K562 (cell line): Measurements from ENCODE around the gene IKBKE. TPM values are rescaled to one million over a fixed set of nuclear protein-coding genes. Genes with fewer than 3 reads are reported as not detected.

Experiments
- CHD7 ChIP-seq: fragments of 200-600 bp; sonication (generic); IDR thresholded peaks from one replicate; pipeline ENCODE4 v1.6.1; 2012; ENCODE audit warnings: mild to moderate bottlenecking, low read depth, low read length, inconsistent platforms
- FOXO4 ChIP-seq: fragments of 450-650 bp; formaldehyde crosslinking; IDR thresholded peaks from 2 replicates; pipeline ENCODE4 v1.4.0; 2020; ENCODE audit warnings: mild to moderate bottlenecking, moderate library complexity
- HINFP ChIP-seq: fragments of 450-650 bp; conservative IDR thresholded peaks from 2 replicates; pipeline ENCODE4 v1.6.1; 2016; ENCODE audit warnings: missing genetic modification characterization, low read depth, mild to moderate bottlenecking, control low read depth, missing compliant biosample characterization
- NR2C2 ChIP-seq, 2 experiments: fragments of 200-800 bp in 1 of 2; sonication (Bioruptor generic) in 1 of 2; sonication (generic) in 1 of 2; formaldehyde crosslinking in 1 of 2; IDR thresholded peaks; 2 replicates each; pipeline versions ENCODE4 v1.6.1 to v1.8.0; 2016 to 2022; ENCODE audit warnings: mild to moderate bottlenecking in 1 of 2, missing compliant biosample characterization in 1 of 2, missing genetic modification characterization in 1 of 2, missing genetic modification reagents in 1 of 2
- SIN3B ChIP-seq: fragments of 450-650 bp; IDR thresholded peaks from 2 replicates; pipeline ENCODE4 v1.6.1; 2017; ENCODE audit warnings: low read depth, mild to moderate bottlenecking, moderate library complexity
- TOE1 ChIP-seq, 2 experiments: fragments of 450-650 bp in 1 of 2; sonication (generic) in 1 of 2; formaldehyde crosslinking in 1 of 2; IDR thresholded peaks; 2 replicates each; pipeline versions ENCODE4 v1.7.1 to v1.8.0; 2016 to 2022; ENCODE audit warnings: borderline replicate concordance in 2 of 2, mild to moderate bottlenecking in 2 of 2, antibody characterized with exemption in 1 of 2, inconsistent platforms in 1 of 2, low read depth in 1 of 2, missing genetic modification reagents in 1 of 2, moderate library complexity in 1 of 2
- USF2 ChIP-seq: sonication (generic); formaldehyde crosslinking; IDR thresholded peaks from 2 replicates; pipeline ENCODE4 v1.5.0; 2020; ENCODE audit warnings: missing genetic modification reagents
- polyA plus RNA-seq, 8 experiments: library from polyadenylated mRNA; depleted of rRNA in 4 of 8; stranded (reverse) in 5 of 8; unstranded in 3 of 8; fragments of >200 nt; fragmentation: Nextera tagmentation in 2 of 8; fragmentation: Illumina TruSeq in 1 of 8; extraction: Ambion mirVana in 2 of 8; extraction: Trizol in 1 of 8; gene quantifications; 2 replicates each; pipeline versions ENCODE4 v1.2.1 to v1.2.3, GENCODE V29; 2011 to 2014; ENCODE audit warnings: inconsistent platforms in 1 of 8, missing spikeins in 1 of 8
- total RNA-seq, 7 experiments: library from RNA; depleted of rRNA in 6 of 7; stranded (reverse); fragments of >200 nt in 6 of 7; fragmentation: Illumina TruSeq in 2 of 7; extraction: Trizol in 2 of 7; gene quantifications; 2 replicates each; pipeline versions ENCODE4 v1.2.1 to v1.2.3, GENCODE V29; 2011 to 2021; ENCODE audit warnings: low replicate concordance in 1 of 7

Gene IKBKE
- total and polyA plus RNA-seq, 9 of the 15 experiments (the other 6 are each of a cell fraction or from before 2014, with no cell fraction given) = 2.3 to 9.0 (median 4.8) TPM

GRCh38 chr1:206469933-206470691, at the start of gene IKBKE (continued):
- no peak for TF ChIP-seq CHD7
- TF ChIP-seq SIN3B = no peak
- TF ChIP-seq NR2C2 (CRISPR knock-in tag; IDR thresholded peaks at IDR 0.05) = no peak
- no peak for TF ChIP-seq NR2C2 (tag; IDR thresholded peaks at IDR 0.05)
- TF ChIP-seq USF2 (CRISPR knock-in tag) = no peak
- no peak for TF ChIP-seq FOXO4
- TF ChIP-seq TOE1 (IDR thresholded peaks at IDR 0.05; ENCODE audit: borderline replicate concordance) = peak; percentile 56; the same call in 1 of the 2 replicates
- no peak; the same call in 1 of the 2 replicates for TF ChIP-seq TOE1 (CRISPR knock-in tag; IDR thresholded peaks at IDR 0.05; ENCODE audit: borderline replicate concordance, low read depth)
- TF ChIP-seq HINFP (tag) = no peak
